Skeletal muscle satellite cell (primary cell): ENCODE results near the gene SCNN1A.
A peak's percentile ranks its signal among the peaks of the same experiment; 100 is the strongest.

Source experiments
- H3K27me3 ChIP-seq: 2 replicates; pipeline ENCODE4 v1.7.0; 2013; ENCODE audit warnings: low read length; ENCODE audit not compliant: control insufficient read depth, insufficient read depth
- H3K36me3 ChIP-seq: 2 replicates; pipeline ENCODE4 v1.7.0; 2013; ENCODE audit warnings: mild to moderate bottlenecking, control low read depth, low read length; ENCODE audit not compliant: insufficient read depth
- H3K4me1 ChIP-seq: 2 replicates; pipeline ENCODE4 v1.7.0; 2013; ENCODE audit warnings: low read length; ENCODE audit not compliant: control insufficient read depth, insufficient read depth
- H3K4me2 ChIP-seq: 2 replicates; pipeline ENCODE4 v1.7.0; 2013; ENCODE audit warnings: mild to moderate bottlenecking, low read length
- H3K4me3 ChIP-seq: 2 replicates; pipeline ENCODE4 v1.7.0; 2013; ENCODE audit warnings: low read length
- H3K9ac ChIP-seq: 2 replicates; pipeline ENCODE4 v1.7.0; 2013; ENCODE audit warnings: mild to moderate bottlenecking, low read depth, low read length, moderate library complexity
- H3K9me3 ChIP-seq: replicated peaks from 2 replicates; pipeline ENCODE4 v1.7.0; 2013; ENCODE audit warnings: mild to moderate bottlenecking, control low read depth, low read length

The SCNN1A gene

GRCh38 chr12:6396031-6396430 is 20.7 kb upstream of the SCNN1A start:
- Histone ChIP-seq H3K27me3 (no peaks in the 10 kb centered on the region), H3K36me3 (peaks cover 42% of the 10 kb centered on the region), H3K4me3 (no peak overlapping the region), H3K9ac (no peak overlapping the region), H3K4me1 (no peaks in the 10 kb centered on the region), H3K9me3 (no peaks in the 10 kb centered on the region), H3K4me2 (no peak overlapping the region)

GRCh38 chr12:6394398-6394797 is 19.0 kb upstream of the SCNN1A start:
- Histone ChIP-seq H3K4me1 (no peaks in the 10 kb centered on the region), H3K4me2 (no peak overlapping the region), H3K27me3 (no peaks in the 10 kb centered on the region), H3K36me3 (peaks cover 54% of the 10 kb centered on the region), H3K4me3 (no peak overlapping the region), H3K9me3 (no peaks in the 10 kb centered on the region), H3K9ac (no peak overlapping the region)

- Histone ChIP-seq H3K27me3 (no peaks in the 10 kb centered on the region), H3K9me3 (no peaks in the 10 kb centered on the region), H3K4me3 (no peak overlapping the region), H3K4me1 (no peaks in the 10 kb centered on the region), H3K4me2 (no peak overlapping the region), H3K9ac (no peak overlapping the region), H3K36me3 (peaks cover 66% of the 10 kb centered on the region)
Observed at GRCh38 chr12:6393109-6393508, 17.7 kb upstream of the SCNN1A start.

- Histone ChIP-seq H3K4me3 (no peak overlapping the region), H3K27me3 (no peaks in the 10 kb centered on the region), H3K36me3 (peaks cover 72% of the 10 kb centered on the region), H3K4me1 (no peaks in the 10 kb centered on the region), H3K9ac (no peak overlapping the region), H3K9me3 (no peaks in the 10 kb centered on the region), H3K4me2 (no peak overlapping the region)
Observed at GRCh38 chr12:6392504-6392903, 17.1 kb upstream of the SCNN1A start.

GRCh38 chr12:6391013-6391412 is 15.7 kb upstream of the SCNN1A start:
- peaks cover 4% of the 10 kb centered on the region for H3K4me1 ChIP-seq
- H3K4me2 ChIP-seq: no peak overlapping the region
- no peaks in the 10 kb centered on the region for H3K27me3 ChIP-seq
- no peak overlapping the region for H3K9ac ChIP-seq
- H3K9me3 ChIP-seq: no peaks in the 10 kb centered on the region
- H3K4me3 ChIP-seq: no peak overlapping the region
- peaks cover 87% of the 10 kb centered on the region for H3K36me3 ChIP-seq

GRCh38 chr12:6390084-6390799 is 14.9 kb upstream of the SCNN1A start:
- Histone ChIP-seq H3K36me3 (peaks cover 88% of the 10 kb centered on the region), H3K9ac (no peak overlapping the region), H3K4me2 (no peak overlapping the region), H3K4me3 (no peak overlapping the region), H3K4me1 (peaks cover 9% of the 10 kb centered on the region), H3K9me3 (no peaks in the 10 kb centered on the region), H3K27me3 (no peaks in the 10 kb centered on the region)

- Histone ChIP-seq H3K36me3 (peaks cover 73% of the 10 kb centered on the region), H3K4me1 (peaks cover 29% of the 10 kb centered on the region), H3K4me3 (no peak overlapping the region), H3K4me2 (no peak overlapping the region), H3K9ac (peak overlapping the region; percentile 10), H3K27me3 (no peaks in the 10 kb centered on the region), H3K9me3 (no peaks in the 10 kb centered on the region)
Observed at GRCh38 chr12:6387541-6387940, 12.2 kb upstream of the SCNN1A start.

- Histone ChIP-seq H3K27me3 (no peaks in the 10 kb centered on the region), H3K4me2 (no peak overlapping the region), H3K4me1 (peaks cover 29% of the 10 kb centered on the region), H3K9ac (no peak overlapping the region), H3K4me3 (no peak overlapping the region), H3K36me3 (peaks cover 63% of the 10 kb centered on the region), H3K9me3 (no peaks in the 10 kb centered on the region)
Observed at GRCh38 chr12:6386491-6386890, 11.1 kb upstream of the SCNN1A start.

GRCh38 chr12:6386038-6386437 is 10.7 kb upstream of the SCNN1A start:
- Histone ChIP-seq H3K9me3 (no peaks in the 10 kb centered on the region), H3K4me2 (no peak overlapping the region), H3K4me1 (peaks cover 29% of the 10 kb centered on the region), H3K9ac (no peak overlapping the region), H3K4me3 (no peak overlapping the region), H3K27me3 (no peaks in the 10 kb centered on the region), H3K36me3 (peaks cover 59% of the 10 kb centered on the region)

GRCh38 chr12:6384499-6385436 is 9.4 kb upstream of the SCNN1A start:
- Histone ChIP-seq H3K9me3 (no peaks in the 10 kb centered on the region), H3K4me1 (peaks cover 29% of the 10 kb centered on the region), H3K4me3 (peak overlapping the region; percentile 89), H3K36me3 (peaks cover 46% of the 10 kb centered on the region), H3K9ac (peak overlapping the region; percentile 99), H3K4me2 (peak overlapping the region; percentile 99), H3K27me3 (no peaks in the 10 kb centered on the region)

- Histone ChIP-seq H3K4me1 (peaks cover 29% of the 10 kb centered on the region), H3K4me2 (peak within 1 kb of the TSS; percentile 99), H3K36me3 (peaks cover 37% of the 10 kb centered on the region), H3K27me3 (no peaks in the 10 kb centered on the region), H3K9me3 (no peaks in the 10 kb centered on the region), H3K4me3 (peak within 1 kb of the TSS; percentile 89), H3K9ac (peak within 1 kb of the TSS; percentile 99)
Observed at GRCh38 chr12:6383572-6384498, 8.5 kb upstream of the SCNN1A start, which contains the start of gene LTBR. Gene LTBR, plus strand, starts transcription at chr12:6384162. Its CDS starts 197 bp downstream, at chr12:6384359.
